Stimulated activated CD8-positive, alpha-beta memory T cell treated with anti-CD3 and anti-CD28 coated beads, Interleukin-2, amount 100 ng/mL, for 48 hours (primary cell): ENCODE measurements around the gene PUM2.
"Not testable (repeated sequence)": the region's sequence is repeated elsewhere in the genome, so short reads cannot be mapped to it uniquely, and the experiment has no call there.

ENCODE experiments used
- DNase-seq, 2 donors: peaks; one replicate each; pipeline ENCODE4 v3.0.0-alpha.2; 2020; ENCODE audit warnings: low read depth in 2 of 2

PUM2 gene

DNA sequence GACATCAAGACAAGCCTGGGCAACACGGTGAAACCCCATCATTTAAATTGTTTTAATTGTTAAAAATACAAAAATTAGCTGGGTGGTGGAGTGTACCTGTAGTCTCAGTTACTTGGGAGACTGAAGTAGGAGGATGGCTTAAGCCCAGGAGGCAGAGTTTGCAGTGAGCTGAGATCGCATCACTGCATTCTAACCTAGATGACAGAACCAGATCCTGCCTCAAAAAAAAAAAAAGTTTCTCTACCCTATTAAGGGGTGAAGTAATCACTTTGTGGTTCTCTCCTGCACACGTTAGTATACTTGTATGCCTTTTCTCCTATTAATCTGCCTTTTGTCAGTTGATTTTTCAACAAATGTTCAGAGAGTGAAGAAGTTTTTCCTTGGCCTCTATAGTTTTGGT, 18.1 kb upstream of the PUM2 start:
- DNase-seq: no peak

- DNase-seq: not testable (repeated sequence)
Observed at GRCh38 chr2:20367929-20368328, 17.3 kb upstream of the PUM2 start.

- no peak for DNase-seq
Observed at GRCh38 chr2:20366672-20367116, 16.1 kb upstream of the PUM2 start.

DNA sequence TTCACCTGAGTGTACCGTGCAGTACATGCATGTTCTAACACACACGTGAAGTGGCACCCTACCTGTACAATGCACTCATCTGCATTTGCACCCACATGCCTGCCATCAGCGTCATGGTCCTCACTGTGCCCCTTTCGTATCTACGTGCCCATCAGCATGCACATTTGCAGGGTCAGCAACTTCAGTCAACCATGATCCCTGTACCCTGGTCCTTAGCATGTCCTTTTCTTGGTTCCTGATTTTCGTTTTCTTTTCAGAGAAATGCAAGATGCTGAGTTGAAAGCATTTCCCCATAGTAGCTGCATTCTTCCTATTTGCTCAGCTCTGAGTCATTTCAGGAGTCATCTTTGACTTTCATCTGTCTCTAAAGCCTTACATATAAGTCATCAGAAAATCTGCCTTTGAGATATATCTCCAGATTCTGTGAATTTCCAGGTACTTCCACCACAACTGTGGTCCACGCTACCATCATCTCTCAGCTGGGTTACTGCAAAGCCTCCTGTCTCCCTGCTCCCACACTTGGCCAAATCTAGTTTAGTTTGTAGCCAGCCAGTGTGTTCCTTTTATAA, 14.7 kb upstream of the PUM2 start:
- DNase-seq: peak in 1 of 2 donors; percentile 32

DNA sequence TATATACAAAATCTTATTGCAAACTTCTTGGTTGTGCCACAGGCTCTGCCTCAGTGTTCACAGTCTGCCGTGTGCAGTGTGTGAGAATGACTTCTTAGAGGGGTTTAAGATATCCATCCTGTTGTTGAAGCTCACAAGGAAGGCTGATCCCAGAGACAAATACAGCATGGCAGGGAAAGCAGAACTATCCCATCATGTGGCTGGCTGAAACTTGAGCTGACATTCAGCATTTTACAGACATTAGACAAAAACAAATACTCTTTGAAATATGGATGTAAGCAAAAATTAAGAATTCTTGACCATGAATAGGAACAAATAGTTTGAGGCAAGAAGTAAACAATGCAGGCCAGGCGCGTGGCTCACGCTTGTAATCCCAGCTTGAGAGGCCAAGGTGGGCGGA, 12.9 kb upstream of the PUM2 start:
- DNase-seq: no peak

GRCh38 chr2:20362701-20363435, 12.2 kb upstream of the PUM2 start:
- no peak for DNase-seq

GRCh38 chr2:20361893-20362292, 11.2 kb upstream of the PUM2 start:
- DNase-seq: no peak

DNA sequence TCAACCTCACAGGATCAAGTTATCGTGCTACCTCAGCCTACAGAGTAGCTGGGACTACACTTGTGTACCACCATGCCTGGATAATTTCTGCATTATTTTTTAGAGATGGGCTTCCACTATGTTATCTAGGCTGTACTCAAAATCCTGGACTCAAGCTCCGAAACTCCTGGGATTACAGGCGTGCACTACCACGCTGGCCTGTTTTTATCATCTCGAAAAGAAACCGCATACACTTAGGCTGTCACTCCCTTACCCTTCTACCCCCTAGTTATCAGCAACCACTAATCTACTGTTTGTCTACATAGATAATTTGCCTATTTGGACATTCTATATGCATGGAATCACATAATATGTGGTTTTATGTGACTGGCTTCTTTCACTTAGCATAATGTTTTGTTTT, 8.5 kb upstream of the PUM2 start:
- no peak for DNase-seq

DNA sequence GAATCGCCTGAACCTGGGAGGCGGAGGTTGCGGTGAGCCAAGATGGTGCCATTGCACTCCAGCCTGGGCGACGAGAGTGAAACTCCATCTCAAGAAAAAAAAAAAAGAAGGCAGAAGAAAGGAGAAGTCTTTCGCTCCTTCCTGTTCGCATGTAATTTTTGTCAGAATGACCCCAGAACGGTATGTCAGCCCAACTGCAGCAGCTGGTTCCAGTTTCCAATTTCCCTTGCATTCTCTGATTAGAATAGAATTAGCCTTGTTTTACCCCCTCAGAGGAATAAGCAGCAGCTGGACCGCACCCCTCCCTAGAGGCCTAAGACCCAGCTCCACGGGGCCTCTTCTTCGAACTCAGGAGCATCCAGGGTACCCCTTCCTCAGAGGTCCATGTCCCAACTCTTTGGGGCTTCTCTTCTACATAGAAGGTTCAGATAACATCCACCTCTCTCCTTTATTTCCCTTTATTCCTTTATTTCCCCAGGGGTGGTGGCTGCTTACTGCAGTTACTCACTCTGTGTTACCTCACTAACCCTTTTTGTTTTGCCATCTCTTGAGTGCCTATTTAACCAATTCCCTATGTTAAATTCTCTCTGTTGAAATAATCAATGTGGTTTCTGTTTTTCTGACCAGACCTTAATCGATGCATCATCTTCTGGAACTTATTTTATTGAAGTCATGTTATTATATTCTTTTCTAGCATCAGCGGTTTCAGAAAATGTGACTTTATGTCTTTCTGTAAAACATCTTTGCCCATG, 7.2 kb upstream of the PUM2 start:
- no peak for DNase-seq

DNA sequence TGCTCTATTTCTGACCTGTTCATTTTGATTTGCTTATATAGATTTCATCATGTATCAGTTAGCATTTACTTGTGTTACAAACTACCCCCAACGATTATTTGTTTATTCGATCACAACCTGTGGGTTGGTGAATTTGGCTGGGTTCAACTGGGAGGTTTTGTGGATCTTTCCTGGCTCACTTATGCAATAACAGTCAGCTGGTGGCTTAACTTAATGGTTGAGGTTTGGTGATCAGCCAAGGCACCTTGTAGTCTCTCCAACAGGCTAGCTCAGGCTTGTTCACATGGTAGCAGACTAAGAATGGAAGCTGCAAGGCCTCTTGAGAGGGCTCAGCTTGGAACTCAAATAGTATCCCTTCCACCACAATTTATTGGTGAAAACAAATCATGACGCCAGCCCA, 5.4 kb upstream of the PUM2 start:
- DNase-seq: no peak

- DNase-seq: no peak
Observed at GRCh38 chr2:20355131-20355530, 4.5 kb upstream of the PUM2 start.

GRCh38 chr2:20353241-20353992, 2.8 kb upstream of the PUM2 start:
- DNase-seq: no peak

DNA sequence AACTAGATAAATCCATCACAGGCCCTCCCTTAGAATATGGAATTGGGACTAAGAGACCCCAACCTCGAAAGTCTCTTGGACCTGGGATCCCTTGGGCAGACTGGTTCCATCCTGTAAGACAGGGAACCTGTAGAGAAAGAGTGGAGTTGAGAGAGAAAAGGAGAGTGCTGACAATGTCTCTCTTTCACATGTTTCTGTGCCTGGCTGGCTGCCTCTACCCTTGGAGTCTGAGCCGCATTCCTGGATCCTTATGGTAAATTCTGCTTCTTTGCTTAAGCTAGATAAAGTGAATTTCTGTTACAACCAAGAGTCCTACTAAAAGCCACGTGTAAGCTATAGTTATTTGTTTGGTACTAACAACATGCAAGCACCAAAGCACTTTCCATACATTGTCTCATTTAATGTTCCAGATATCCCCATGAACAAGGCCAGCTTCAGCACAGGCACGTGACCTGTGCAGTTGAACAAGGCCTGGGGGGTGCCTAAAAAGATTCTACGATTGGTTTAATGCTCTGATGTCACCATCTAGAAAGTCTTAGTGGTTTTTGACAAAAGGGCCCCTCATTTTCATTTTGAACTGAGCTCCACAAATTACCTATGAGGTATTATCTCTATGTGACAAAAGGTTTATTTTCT, 2.1 kb upstream of the PUM2 start:
- DNase-seq: no peak

DNA sequence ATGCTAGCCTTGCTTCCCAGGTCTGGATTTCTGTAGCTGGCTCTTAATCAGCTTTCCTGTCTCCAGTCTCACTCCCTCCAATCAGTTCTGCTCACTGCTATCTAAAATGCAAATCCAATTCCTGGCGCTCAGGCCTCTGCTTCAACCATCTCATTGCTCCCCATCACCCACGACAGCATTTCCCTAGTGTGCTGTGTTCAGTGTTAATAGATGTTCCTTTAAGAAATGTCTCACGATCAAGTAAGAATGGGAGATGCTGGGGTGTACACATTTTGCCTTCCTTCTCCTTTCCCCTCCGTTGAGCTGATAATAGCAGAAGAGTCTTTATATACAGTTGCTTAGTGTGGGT, 1.6 kb upstream of the PUM2 start:
- no peak for DNase-seq

DNA sequence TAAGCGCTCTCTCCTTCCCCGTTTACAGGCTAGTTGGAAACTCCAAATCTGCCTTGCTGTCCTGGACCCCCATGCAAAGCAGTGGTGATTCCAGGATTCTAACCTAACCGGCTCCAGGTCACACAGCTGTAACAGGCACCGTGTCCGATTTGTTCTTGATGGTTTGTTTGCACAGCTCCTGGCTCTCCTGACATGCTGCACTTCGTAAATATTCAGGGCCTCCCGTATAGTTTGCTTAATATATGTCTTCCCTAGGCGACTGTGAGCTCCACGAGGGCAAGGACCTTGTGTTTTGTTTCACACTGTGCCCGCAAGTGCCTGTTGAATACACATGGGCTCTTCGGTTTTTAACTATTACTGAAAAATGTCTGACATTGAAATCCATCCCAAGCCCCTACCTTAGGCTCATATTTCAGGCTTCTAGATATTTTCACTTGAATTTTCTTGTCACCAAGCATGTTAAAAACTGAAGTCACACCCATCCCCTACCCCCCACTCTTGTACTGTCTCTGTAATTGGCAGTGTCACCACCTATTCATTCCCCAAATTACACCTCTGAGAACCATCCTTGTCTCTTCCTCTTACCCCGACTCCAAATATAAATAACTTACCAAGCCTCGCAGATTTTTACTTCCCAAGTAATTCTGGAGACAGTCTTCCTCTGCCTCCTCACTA, 1.0 kb upstream of the PUM2 start:
- DNase-seq: no peak

GRCh38 chr2:20350041-20350712, 467 bp downstream of the PUM2 start:
- DNase-seq: peak; percentile 50 to 53

- DNase-seq: no peak
Observed at GRCh38 chr2:20349513-20349921, 1.1 kb downstream of the PUM2 start.

DNA sequence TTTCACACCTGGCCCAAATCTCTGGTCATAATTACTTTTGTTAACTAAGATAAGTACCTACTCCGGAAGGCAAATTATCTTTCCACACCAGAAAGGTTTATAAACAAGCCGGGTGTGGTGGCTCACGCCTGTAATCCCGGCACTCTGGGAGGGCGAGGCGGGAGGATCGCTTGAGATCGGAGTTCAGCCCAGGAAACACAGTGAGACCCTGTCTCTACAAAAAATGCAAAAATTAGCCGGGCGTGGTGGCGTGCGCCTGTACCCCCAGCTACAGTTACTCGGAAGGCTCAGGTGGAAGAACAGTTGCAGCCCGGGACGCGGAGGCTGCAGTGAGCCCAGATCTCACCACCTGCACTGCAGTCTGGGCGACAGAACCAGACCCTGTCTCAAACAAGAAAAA, 2.1 kb downstream of the PUM2 start:
- no peak for DNase-seq

DNA sequence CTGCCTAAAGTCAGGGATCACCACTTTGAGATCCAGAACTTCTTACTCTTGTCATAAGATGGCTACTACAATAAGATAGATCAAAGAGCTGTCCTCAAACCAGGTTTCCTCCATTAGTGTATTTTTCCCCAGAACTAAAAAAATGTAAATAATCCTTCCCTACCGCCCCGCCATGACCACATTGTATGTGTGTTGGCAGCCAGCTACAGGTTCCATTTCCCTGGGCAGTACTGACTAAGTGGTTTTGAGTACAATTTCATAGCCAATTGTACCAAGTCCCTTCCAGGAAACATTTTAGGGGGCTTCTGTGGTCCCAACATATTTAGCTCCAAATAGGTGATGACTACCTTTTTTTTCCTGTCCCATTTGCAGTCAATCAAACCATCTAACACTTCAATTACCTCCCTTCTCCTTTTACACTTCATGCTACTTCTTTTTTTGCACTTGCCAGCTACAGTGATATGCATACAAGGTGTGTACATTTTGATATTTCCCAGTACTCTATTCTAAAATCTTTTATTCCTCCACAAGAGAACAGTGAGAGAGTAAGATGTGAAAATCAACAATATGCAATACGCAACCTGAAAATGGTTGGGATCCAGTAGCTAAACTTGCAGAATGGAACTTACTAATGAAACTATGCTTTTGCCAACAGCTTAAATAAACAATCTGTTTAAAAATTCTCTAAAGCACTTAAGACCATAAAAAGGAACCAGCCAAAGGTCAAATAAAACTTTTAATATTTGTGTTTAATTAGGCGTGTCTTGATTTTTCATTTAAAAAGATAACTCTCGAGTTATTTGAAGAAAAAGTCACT, 3.9 kb downstream of the PUM2 start:
- DNase-seq: no peak

DNA sequence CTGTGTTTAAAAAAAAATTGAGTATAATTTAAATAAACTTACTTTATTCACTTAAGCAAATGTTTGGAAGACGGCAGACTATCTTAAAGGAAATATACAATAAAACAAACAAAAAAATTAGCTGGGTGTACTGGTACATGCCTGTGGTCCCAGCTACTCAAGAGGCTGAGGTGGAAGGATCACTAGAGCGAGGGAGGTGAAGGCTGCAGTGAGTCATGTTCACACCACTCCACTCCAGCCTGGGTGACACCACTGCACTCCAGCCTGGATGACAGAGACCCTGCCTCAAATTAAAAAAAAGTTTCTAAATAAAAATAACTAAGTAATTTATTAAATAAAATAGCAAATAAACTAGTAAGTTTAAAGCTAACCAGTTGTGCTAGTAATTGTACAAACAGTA, 7.5 kb downstream of the PUM2 start:
- DNase-seq: no peak
